Retinal pigment epithelial cell (primary cell): ENCODE data around the gene FKBP5.
A peak's percentile ranks its signal among the peaks of the same experiment; 100 is the strongest.
"Not testable (repeated sequence)": the region's sequence is repeated elsewhere in the genome, so short reads cannot be mapped to it uniquely, and the experiment has no call there.

Experiments
- DNase-seq: peaks from one replicate; pipeline ENCODE4 v3.0.0-alpha.2; 2010; ENCODE audit warnings: low read depth
- H3K4me3 ChIP-seq: 2 replicates; pipeline ENCODE4 v1.5.1; 2011; ENCODE audit warnings: mild to moderate bottlenecking, low read length, control low read depth, moderate library complexity
- CTCF ChIP-seq: conservative IDR thresholded peaks from 2 replicates; pipeline ENCODE4 v1.5.1; 2011; ENCODE audit warnings: low read depth, low read length, control low read depth, inconsistent platforms

FKBP5 gene

GRCh38 chr6:35688605-35689322, at the start of gene FKBP5:
Gene FKBP5, minus strand, starts transcription at chr6:35688915. Its CDS starts 46,091 bp downstream, at chr6:35642824.
- H3K4me3 ChIP-seq, result peak within 1 kb of the TSS; percentile 92
- no peak for TF ChIP-seq CTCF
- peak; percentile 60 for DNase-seq

- no peak overlapping the region for H3K4me3 ChIP-seq
- DNase-seq, result peak; percentile 46
- peak; percentile 83 for TF ChIP-seq CTCF
Observed at GRCh38 chr6:35737413-35738211, 48.9 kb upstream of the FKBP5 start.

- H3K4me3 ChIP-seq, result no peak within 1 kb of the TSS
- DNase-seq, result no peak
- no peak for TF ChIP-seq CTCF
Observed at GRCh38 chr6:35736982-35737412, 48.3 kb upstream of the FKBP5 start, which contains the start of gene ARMC12. Gene ARMC12, plus strand, starts transcription at chr6:35737032. Its CDS starts 77 bp downstream, at chr6:35737109.

- DNase-seq, result no peak
- TF ChIP-seq CTCF, result peak; percentile 95
Observed at GRCh38 chr6:35736253-35736894, 47.7 kb upstream of the FKBP5 start.

GRCh38 chr6:35735452-35735851, 46.7 kb upstream of the FKBP5 start:
- DNase-seq, result no peak
- TF ChIP-seq CTCF, result no peak
- no peak overlapping the region for H3K4me3 ChIP-seq

More at GRCh38 chr6:35736253-35736894, 47.7 kb upstream of the FKBP5 start:
- no peak overlapping the region for H3K4me3 ChIP-seq

- H3K4me3 ChIP-seq, DNase-seq: not testable (repeated sequence)
Observed at GRCh38 chr6:35734319-35734718, 45.6 kb upstream of the FKBP5 start.

GRCh38 chr6:35733633-35734032, 44.9 kb upstream of the FKBP5 start:
- DNase-seq, result no peak
- H3K4me3 ChIP-seq, result no peak overlapping the region
- no peak for TF ChIP-seq CTCF
